PC-9 (cell line): ENCODE measurements around the gene TEPSIN. TPM values are rescaled to one million over a fixed set of nuclear protein-coding genes. Genes with fewer than 3 reads are reported as not detected.

Experiments
- BruUV-seq: library from RNA; stranded (reverse); fragments of 400-500 nt; replicated peaks from 2 replicates; lab custom pipeline; 2021; lab: Mats Ljungman, UMichigan
- CTCF ChIA-PET: fragments of 300-600 bp; sonication (Branson Sonifier 250); formaldehyde crosslinking; loops from one replicate; lab custom pipeline; 2022; ENCODE audit warnings: antibody characterized with exemption; lab: Charles Lee
- POLR2A ChIA-PET: fragments of 300-600 bp; sonication (Branson Sonifier 250); formaldehyde crosslinking; loops from one replicate; lab custom pipeline; 2022; ENCODE audit warnings: antibody characterized with exemption; ENCODE audit not compliant: unreplicated experiment; lab: Charles Lee
- DNase-seq, 2 experiments: peaks; one replicate each; pipeline versions ENCODE4 v3.0.0 to v3.0.0-alpha.2; 2015 to 2022; ENCODE audit warnings: mixed read lengths in 1 of 2
- H2AFZ ChIP-seq: fragments of 200-600 bp; sonication (generic); 2 replicates; pipeline ENCODE4 v1.8.1; 2017; ENCODE audit warnings: antibody characterized with exemption
- H3F3A ChIP-seq: fragments of 200-600 bp; sonication (generic); 2 replicates; pipeline ENCODE4 v1.8.1; 2017; ENCODE audit warnings: antibody characterized with exemption, mild to moderate bottlenecking, low read depth; ENCODE audit not compliant: insufficient read depth
- H3K27ac ChIP-seq: fragments of 200-600 bp; sonication (generic); 2 replicates; pipeline ENCODE4 v1.6.1; 2016; ENCODE audit warnings: mixed run types
- H3K27me3 ChIP-seq: fragments of 200-600 bp; sonication (generic); 2 replicates; pipeline ENCODE4 v1.6.1; 2016; ENCODE audit warnings: low read depth, mixed run types; ENCODE audit not compliant: insufficient read depth
- H3K36me3 ChIP-seq: fragments of 200-600 bp; sonication (generic); 2 replicates; pipeline ENCODE4 v1.6.1; 2016; ENCODE audit warnings: low read depth, mixed run types
- H3K4me1 ChIP-seq: fragments of 200-600 bp; sonication (generic); replicated peaks from 2 replicates; pipeline ENCODE4 v1.6.1; 2016; ENCODE audit warnings: mixed run types; ENCODE audit not compliant: insufficient read depth
- H3K4me2 ChIP-seq: fragments of 200-600 bp; sonication (generic); 2 replicates; pipeline ENCODE4 v1.6.1; 2017; ENCODE audit warnings: mixed run types
- H3K4me3 ChIP-seq: fragments of 200-600 bp; sonication (generic); 2 replicates; pipeline ENCODE4 v1.6.1; 2016; ENCODE audit warnings: mixed run types
- H3K79me2 ChIP-seq: fragments of 200-600 bp; sonication (generic); 2 replicates; pipeline ENCODE4 v1.6.1; 2017; ENCODE audit warnings: low read depth, mixed run types
- H3K9me2 ChIP-seq: fragments of 200-600 bp; sonication (generic); 2 replicates; pipeline ENCODE4 v1.8.1; 2017; ENCODE audit warnings: mild to moderate bottlenecking; ENCODE audit not compliant: insufficient read depth
- H3K9me3 ChIP-seq: fragments of 200-600 bp; sonication (generic); 2 replicates; pipeline ENCODE4 v1.8.1; 2016; ENCODE audit warnings: low read depth; ENCODE audit not compliant: insufficient read depth
- H4K20me1 ChIP-seq: fragments of 200-600 bp; sonication (generic); 2 replicates; pipeline ENCODE4 v1.8.1; 2017; ENCODE audit not compliant: insufficient read depth
- CTCF ChIP-seq: fragments of 200-600 bp; sonication (generic); conservative IDR thresholded peaks from 2 replicates; pipeline ENCODE4 v1.6.1; 2017; ENCODE audit warnings: mixed run types, antibody characterized with exemption, mild to moderate bottlenecking, moderate library complexity
- EZH2 ChIP-seq: fragments of 200-600 bp; sonication (generic); IDR thresholded peaks from 2 replicates; pipeline ENCODE4 v1.8.0; 2017; ENCODE audit warnings: antibody characterized with exemption, low read depth
- intact Hi-C: fragments of 100-400 bp; cut with micrococcal nuclease; formaldehyde crosslinking; loops from one replicate; pipeline ENCODE4 v1.10.0; 2022; ENCODE audit not compliant: unreplicated experiment
- total RNA-seq: library from RNA; stranded (reverse); gene quantifications from 2 replicates; pipeline ENCODE4 v1.2.3, GENCODE V29; 2021

Gene TEPSIN
- total RNA-seq, 1 experiment from 2014 or later, result 35.0 TPM

- H3K4me2 ChIP-seq, result no peak overlapping the region
- intact Hi-C loops, result no loop called here
- TF ChIP-seq CTCF (no peak), EZH2 (no peak)
- no TSS peak for BruUV-seq
- ChIA-PET CTCF (no interaction called here), POLR2A (no interaction called here)
- 0 out of 2 replicates have a peak, but pooled peaks cover 7% of the 10 kb centered on the region for H3F3A ChIP-seq
- no peak overlapping the region for H3K27ac ChIP-seq
- H3K36me3 ChIP-seq, result no peaks in the 10 kb centered on the region
- H2AFZ ChIP-seq, result no peak overlapping the region
- H3K27me3 ChIP-seq, result no peaks in the 10 kb centered on the region
- H3K9me3 ChIP-seq, result no peaks in the 10 kb centered on the region
- H3K79me2 ChIP-seq, result no peaks in the 10 kb centered on the region
- H3K4me3 ChIP-seq, result no peak overlapping the region
- no peaks in the 10 kb centered on the region for H3K4me1 ChIP-seq
- DNase-seq, result no peak
- no peaks in the 10 kb centered on the region for H3K9me2 ChIP-seq
- H4K20me1 ChIP-seq, result no peaks in the 10 kb centered on the region
These were observed 8.0 kb upstream of the TEPSIN start for GRCh38 chr17:81246679-81247338.

- Histone ChIP-seq H3K9me2 (no peaks in the 10 kb centered on the region), H3K4me2 (no peak overlapping the region), H3K27me3 (no peaks in the 10 kb centered on the region), H3K27ac (no peak overlapping the region), H2AFZ (no peak overlapping the region), H3F3A (0 out of 2 replicates have a peak, but pooled peaks cover 7% of the 10 kb centered on the region), H4K20me1 (no peaks in the 10 kb centered on the region; the same call in 1 of the 2 replicates), H3K4me3 (no peak overlapping the region), H3K36me3 (no peaks in the 10 kb centered on the region), H3K79me2 (no peaks in the 10 kb centered on the region), H3K9me3 (no peaks in the 10 kb centered on the region), H3K4me1 (no peaks in the 10 kb centered on the region)
- DNase-seq, result no peak
- intact Hi-C loops, result no loop called here
- BruUV-seq, result no TSS peak
- ChIA-PET POLR2A (no interaction called here), CTCF (no interaction called here)
- TF ChIP-seq EZH2 (no peak), CTCF (no peak)
These were observed 7.5 kb upstream of the TEPSIN start for GRCh38 chr17:81246343-81246670.

DNA sequence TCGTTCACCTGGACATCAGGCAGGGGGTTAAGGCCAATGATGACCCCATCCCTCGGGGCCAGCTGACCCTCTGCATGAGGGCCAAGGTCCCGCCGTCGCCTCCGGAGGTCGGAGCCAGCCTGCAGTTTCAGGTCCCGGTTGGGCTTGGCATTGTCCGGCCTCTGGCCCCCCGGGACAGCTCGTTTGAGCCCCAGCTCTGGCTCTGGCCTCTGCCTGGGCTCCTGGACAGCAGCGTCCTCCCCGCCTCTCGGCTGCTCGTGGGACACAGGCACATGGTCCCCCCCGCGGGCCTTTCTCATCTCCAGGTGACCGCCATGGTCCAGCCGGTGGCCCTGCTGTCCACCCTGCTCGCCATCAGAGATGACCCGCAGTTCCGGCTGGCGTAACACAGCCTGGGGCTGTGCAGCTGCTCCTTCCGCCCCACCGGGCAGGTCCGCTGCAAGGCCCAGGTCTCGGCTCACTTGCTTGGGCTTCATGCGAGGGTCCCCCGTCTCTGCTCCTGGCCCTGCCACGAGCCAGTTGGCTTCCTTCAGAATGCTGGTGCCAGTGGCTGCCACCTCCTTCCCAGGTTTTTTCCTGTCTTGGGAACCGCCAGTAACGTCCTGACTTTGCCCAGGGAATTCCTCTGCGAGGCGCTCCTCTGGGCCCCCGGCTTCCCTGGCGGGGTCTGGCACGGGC lies 6.9 kb upstream of the TEPSIN start:
- H3K27ac ChIP-seq, result no peak overlapping the region
- H4K20me1 ChIP-seq, result no peaks in the 10 kb centered on the region; the same call in 1 of the 2 replicates
- POLR2A ChIA-PET, result no interaction called here
- intact Hi-C loops, result no loop called here
- 0 out of 2 replicates have a peak, but pooled peaks cover 7% of the 10 kb centered on the region for H3F3A ChIP-seq
- no peak for TF ChIP-seq EZH2
- no peak for TF ChIP-seq CTCF
- no peaks in the 10 kb centered on the region for H3K79me2 ChIP-seq
- no peaks in the 10 kb centered on the region for H3K36me3 ChIP-seq
- DNase-seq, result no peak
- no TSS peak for BruUV-seq
- no peak overlapping the region for H3K4me3 ChIP-seq
- H3K27me3 ChIP-seq, result no peaks in the 10 kb centered on the region
- H3K4me2 ChIP-seq, result no peak overlapping the region
- no peaks in the 10 kb centered on the region for H3K4me1 ChIP-seq
- H3K9me2 ChIP-seq, result no peaks in the 10 kb centered on the region
- H3K9me3 ChIP-seq, result no peaks in the 10 kb centered on the region
- no peak overlapping the region for H2AFZ ChIP-seq
- CTCF ChIA-PET, result interaction anchor here (0.5 kb wide), 1 partner anchor 177 kb away, joined by 5 read pairs; no protein-coding TSS in a partner anchor
